Right lobe of liver (tissue), 6 donors: ENCODE measurements around the gene TMEM107. TPM values are rescaled to one million over a fixed set of nuclear protein-coding genes. Genes with fewer than 3 reads are reported as not detected.

Experiments used
- ATAC-seq, 4 donors: fragments of 200-7000 bp; cut with Tn5 transposase; one replicate each; pipeline ENCODE4 v1.9.1; 2020; ENCODE audit warnings: mild to moderate bottlenecking in 4 of 4, moderate library complexity in 4 of 4
- DNase-seq, 3 donors: peaks; one replicate each; pipeline ENCODE4 v3.0.0-alpha.2; 2020
- H3K27ac ChIP-seq, 3 donors: fragments of 200-600 bp; one replicate each; pipeline ENCODE4 v1.8.0; 2022
- H3K27me3 ChIP-seq, 2 donors: fragments of 200-600 bp; one replicate each; pipeline ENCODE4 v1.8.0; 2022
- H3K36me3 ChIP-seq, 4 donors: fragments of 200-600 bp; sonication (generic) in 1 of 4; one replicate each; pipeline versions ENCODE4 v1.5.1 to v1.8.0; 2017 to 2022; ENCODE audit warnings: control low read depth in 1 of 4
- H3K4me1 ChIP-seq, 4 donors: fragments of 200-600 bp; sonication (generic) in 1 of 4; one replicate each; pipeline versions ENCODE4 v1.5.1 to v1.8.0; 2017 to 2022; ENCODE audit warnings: control low read depth in 1 of 4
- H3K4me3 ChIP-seq, 3 donors: fragments of 200-600 bp; one replicate each; pipeline ENCODE4 v1.8.0; 2022
- H3K9me3 ChIP-seq, 4 donors: fragments of 200-600 bp; sonication (generic) in 1 of 4; one replicate each; pipeline versions ENCODE4 v1.5.1 to v1.8.0; 2017 to 2022; ENCODE audit warnings: control low read depth in 1 of 4
- CTCF ChIP-seq, 4 donors: fragments of 200-600 bp in 3 of 4; fragments of 450-650 bp in 1 of 4; IDR thresholded peaks; one replicate each; pipeline versions ENCODE4 v1.5.1 to v1.8.0; 2016 to 2022; ENCODE audit warnings: antibody characterized with exemption in 4 of 4, mild to moderate bottlenecking in 2 of 4
- POLR2A ChIP-seq: fragments of 450-650 bp; IDR thresholded peaks from one replicate; pipeline ENCODE4 v1.6.1; 2017; ENCODE audit warnings: antibody characterized with exemption, mild to moderate bottlenecking
- WGBS: methylation state at CpG from one replicate; pipeline ENCODE4 v1.1.6; 2018; ENCODE audit warnings: low coverage, low lambda C conversion rate; ENCODE audit not compliant: insufficient coverage; ENCODE audit errors: missing lambda C conversion rate; 5-methylcytosine and 5-hydroxymethylcytosine counted together
- intact Hi-C, 2 donors: fragments of 100-400 bp; cut with DNase I; formaldehyde crosslinking; loops; one replicate each; pipeline versions ENCODE4 v1.11.2 to v1.14.1; 2022
- total RNA-seq, 6 experiments: library from RNA; depleted of rRNA in 2 of 6; stranded (reverse); fragments of >200 nt in 2 of 6; fragmentation: NEBNext Ultra II Directional in 3 of 6; extraction: Animal tissue kit (Norgen Biotek cat#: 25700) in 3 of 6; gene quantifications; one replicate each; pipeline versions ENCODE4 v1.1.0 to v1.2.4, GENCODE V29; 2016 to 2023
- donor health status: DM: no; HTN: yes; CAD: no.
- donor health status: DM: no; HTN: no; CAD: no.
- donor health status: DM: no; HTN: no; CAD: no.
- donor health status: DM: no; HTN: yes; CAD: no.
- donor health status: DM: no; HTN: yes; CAD: no.

TMEM107 gene
- total RNA-seq, 6 experiments from 2014 or later, result 2.3 to 5.0 (median 3.4) TPM

GRCh38 chr17:8189041-8189710 is 13.0 kb upstream of the TMEM107 start:
- H3K4me3 ChIP-seq, result peak overlapping the region; percentile 57 to 86 (median 79)
- H3K9me3 ChIP-seq, result no peaks in the 10 kb centered on the region
- peak; percentile 59 to 72 (median 62) for DNase-seq
- H3K36me3 ChIP-seq, result no peaks in the 10 kb centered on the region
- peak overlapping the region; percentile 54 to 92 (median 89) for H3K27ac ChIP-seq
- H3K4me1 ChIP-seq, result peaks cover 0 to 20% (median 3%) of the 10 kb centered on the region in 4 donors
- 18% methylated on average over 5 of the region's 67 CpGs for WGBS
- ATAC-seq, result no peak
- no peaks in the 10 kb centered on the region for H3K27me3 ChIP-seq
- intact Hi-C loops, result no loop called here
- TF ChIP-seq POLR2A (no peak), CTCF (IDR thresholded peaks at IDR 0.05) (no peak)

GRCh38 chr17:8188263-8188839 is 12.2 kb upstream of the TMEM107 start:
- WGBS, result 39% methylated on average over 10 of the region's 12 CpGs
- H3K4me1 ChIP-seq, result peaks cover 0 to 20% (median 3%) of the 10 kb centered on the region in 4 donors
- no peaks in the 10 kb centered on the region for H3K36me3 ChIP-seq
- H3K9me3 ChIP-seq, result no peaks in the 10 kb centered on the region
- H3K27me3 ChIP-seq, result no peaks in the 10 kb centered on the region
- peak in 1 of 3 donors; percentile 64 for DNase-seq
- peak overlapping the region; percentile 39 to 92 (median 54) for H3K27ac ChIP-seq
- TF ChIP-seq POLR2A, result no peak
- TF ChIP-seq CTCF (IDR thresholded peaks at IDR 0.05), result no peak
- no peak for ATAC-seq
- intact Hi-C loops, result no loop called here
- H3K4me3 ChIP-seq, result peak overlapping the region; percentile 57 to 86 (median 79)

GRCh38 chr17:8187517-8188262 is 11.5 kb upstream of the TMEM107 start:
- DNase-seq, result peak; percentile 83 to 92 (median 86)
- intact Hi-C loops, result no loop called here
- Histone ChIP-seq H3K4me1 (peaks cover 0 to 20% (median 3%) of the 10 kb centered on the region in 4 donors), H3K4me3 (peak overlapping the region in 2 of 3 donors; percentile 19 to 86), H3K9me3 (no peaks in the 10 kb centered on the region), H3K36me3 (no peaks in the 10 kb centered on the region), H3K27me3 (no peaks in the 10 kb centered on the region), H3K27ac (peak overlapping the region; percentile 54 to 92 (median 77))
- ATAC-seq, result peak; percentile 46 to 64 (median 48)
- WGBS, result 2% methylated on average over 25 of the region's 25 CpGs
- TF ChIP-seq CTCF (IDR thresholded peaks at IDR 0.05) (peak in 1 of 4 donors; percentile 15), POLR2A (no peak)

GRCh38 chr17:8186787-8187516 is 10.8 kb upstream of the TMEM107 start:
- Histone ChIP-seq H3K4me3 (peak overlapping the region; percentile 64 to 72 (median 71)), H3K4me1 (peaks cover 0 to 20% (median 3%) of the 10 kb centered on the region in 4 donors), H3K36me3 (no peaks in the 10 kb centered on the region), H3K9me3 (no peaks in the 10 kb centered on the region), H3K27me3 (no peaks in the 10 kb centered on the region), H3K27ac (peak overlapping the region; percentile 54 to 92 (median 77))
- ATAC-seq (peak; percentile 55 to 74 (median 69)), DNase-seq (peak; percentile 90 to 92 (median 90))
- WGBS, result under 1% methylated on average over 28 of the region's 32 CpGs
- TF ChIP-seq POLR2A (no peak), CTCF (IDR thresholded peaks at IDR 0.05) (peak in 3 of 4 donors; percentile 18 to 54 (median 46))
- intact Hi-C loops, result no loop called here
